GF-D8 (cell line): Measurements from ENCODE around the gene CCDC57.
"Not testable (repeated sequence)": the region's sequence is repeated elsewhere in the genome, so short reads cannot be mapped to it uniquely, and the experiment has no call there.

Experiments used
- DNase-seq: peaks from one replicate; lab custom pipeline; 2025; lab: John Stamatoyannopoulos, UW

Gene CCDC57, protein sequence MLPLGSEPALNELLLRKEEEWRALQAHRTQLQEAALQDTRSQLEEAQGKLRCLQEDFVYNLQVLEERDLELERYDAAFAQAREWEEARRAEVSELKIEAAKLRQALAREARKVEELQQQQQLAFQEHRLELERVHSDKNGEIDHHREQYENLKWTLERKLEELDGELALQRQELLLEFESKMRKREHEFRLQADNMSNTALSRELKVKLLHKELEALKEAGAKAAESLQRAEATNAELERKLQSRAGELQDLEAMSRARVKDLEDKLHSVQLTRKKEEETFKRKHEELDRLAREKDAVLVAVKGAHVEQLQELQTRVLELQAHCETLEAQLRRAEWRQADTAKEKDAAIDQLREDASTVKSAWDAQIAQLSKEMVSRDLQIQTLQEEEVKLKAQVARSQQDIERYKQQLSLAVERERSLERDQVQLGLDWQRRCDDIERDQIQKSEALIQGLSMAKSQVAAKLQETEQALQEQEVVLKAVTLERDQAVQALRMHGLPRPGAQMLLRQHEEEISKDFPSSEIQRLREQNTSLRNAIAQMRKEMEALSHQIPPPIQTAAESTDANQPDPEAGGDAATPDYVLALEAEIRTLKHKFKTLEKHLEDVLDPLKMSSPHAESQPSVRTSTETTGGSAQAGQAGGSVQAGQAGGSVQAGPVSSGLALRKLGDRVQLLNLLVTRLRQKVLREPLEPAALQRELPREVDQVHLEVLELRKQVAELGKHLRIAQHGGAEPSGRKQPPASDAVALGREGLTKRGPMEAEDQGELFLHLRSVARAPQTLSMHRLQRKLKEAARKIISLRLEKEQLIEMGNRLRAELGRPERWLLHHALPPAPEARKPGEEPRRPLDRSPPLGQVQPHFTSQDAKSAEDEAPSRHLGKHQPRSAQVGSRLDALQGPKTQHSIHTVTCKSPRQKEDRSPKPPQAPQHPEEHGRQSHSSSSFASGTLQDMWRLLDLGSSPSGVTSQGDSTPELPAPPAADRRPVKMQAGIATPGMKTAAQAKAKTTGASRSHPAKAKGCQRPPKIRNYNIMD

DNA sequence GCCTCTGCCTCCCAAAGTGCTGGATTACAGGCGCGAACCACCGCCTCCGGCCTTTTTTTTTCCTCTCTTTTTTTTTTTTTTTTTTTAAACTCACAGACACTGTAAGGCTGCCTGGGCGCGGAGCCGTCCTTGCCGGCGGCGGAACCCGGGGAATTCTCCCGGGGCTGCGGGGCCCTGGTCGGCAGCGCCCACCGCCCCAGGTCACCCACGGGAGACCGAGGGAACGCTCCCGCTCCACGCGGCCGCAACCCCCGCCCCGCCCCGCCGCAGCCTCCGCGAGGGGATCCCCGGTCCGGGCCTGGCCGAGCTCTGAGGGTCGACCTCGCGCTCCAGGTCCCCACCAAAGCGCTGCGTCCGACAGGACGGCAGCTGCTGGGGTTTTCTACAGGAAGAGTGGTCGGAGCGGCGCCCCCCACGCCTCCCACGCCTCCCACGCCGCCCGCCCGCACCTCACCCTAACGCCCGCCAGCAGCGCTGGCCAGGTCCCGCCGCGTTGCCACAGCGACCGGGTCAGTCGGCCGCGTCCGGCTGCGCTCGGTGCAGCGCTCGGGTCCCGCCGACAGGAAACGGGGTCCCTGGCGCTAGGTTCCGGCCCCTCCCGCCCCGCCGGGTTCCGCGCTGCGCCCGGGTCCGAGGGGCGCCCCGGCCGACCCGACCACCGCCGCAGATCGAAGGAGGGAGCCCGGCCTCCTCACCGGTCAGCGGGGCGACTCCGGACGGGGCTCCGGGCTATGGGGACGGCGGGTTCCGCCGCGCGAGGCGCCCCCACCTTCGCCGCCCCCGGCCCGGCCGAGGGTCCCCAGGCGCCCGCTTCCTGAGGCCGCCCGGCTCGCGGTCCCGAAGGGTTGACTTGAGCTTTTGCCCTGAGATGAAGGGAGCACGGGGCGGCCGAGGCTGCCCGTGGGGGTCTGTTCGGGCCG is at the start of gene CCDC57:
CCDC57 (minus strand) TSS at position 512 of the 920 bp plus-strand sequence. CDS start 10,898 bp downstream, outside the sequence.
- DNase-seq: peak; percentile 41

DNA sequence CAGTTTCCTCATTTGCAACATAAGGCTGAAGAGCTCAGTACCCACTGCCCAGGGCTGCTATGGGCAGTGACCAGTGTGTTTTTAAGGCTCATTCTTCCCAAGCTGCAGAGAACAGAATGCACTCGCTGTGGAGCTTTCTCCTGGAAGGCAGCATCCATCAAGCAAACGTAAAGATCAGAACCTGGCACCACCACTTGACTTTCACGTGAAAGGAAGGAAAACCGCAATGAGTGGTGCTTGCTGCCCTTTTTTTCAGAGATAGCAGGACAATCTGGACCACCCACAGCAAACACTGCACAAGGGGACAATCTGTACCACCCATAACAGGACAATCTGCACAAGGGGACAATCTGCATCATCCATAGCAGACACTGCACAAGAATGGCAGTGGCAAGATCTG is 49.7 kb upstream of the CCDC57 start:
- no peak for DNase-seq

DNA sequence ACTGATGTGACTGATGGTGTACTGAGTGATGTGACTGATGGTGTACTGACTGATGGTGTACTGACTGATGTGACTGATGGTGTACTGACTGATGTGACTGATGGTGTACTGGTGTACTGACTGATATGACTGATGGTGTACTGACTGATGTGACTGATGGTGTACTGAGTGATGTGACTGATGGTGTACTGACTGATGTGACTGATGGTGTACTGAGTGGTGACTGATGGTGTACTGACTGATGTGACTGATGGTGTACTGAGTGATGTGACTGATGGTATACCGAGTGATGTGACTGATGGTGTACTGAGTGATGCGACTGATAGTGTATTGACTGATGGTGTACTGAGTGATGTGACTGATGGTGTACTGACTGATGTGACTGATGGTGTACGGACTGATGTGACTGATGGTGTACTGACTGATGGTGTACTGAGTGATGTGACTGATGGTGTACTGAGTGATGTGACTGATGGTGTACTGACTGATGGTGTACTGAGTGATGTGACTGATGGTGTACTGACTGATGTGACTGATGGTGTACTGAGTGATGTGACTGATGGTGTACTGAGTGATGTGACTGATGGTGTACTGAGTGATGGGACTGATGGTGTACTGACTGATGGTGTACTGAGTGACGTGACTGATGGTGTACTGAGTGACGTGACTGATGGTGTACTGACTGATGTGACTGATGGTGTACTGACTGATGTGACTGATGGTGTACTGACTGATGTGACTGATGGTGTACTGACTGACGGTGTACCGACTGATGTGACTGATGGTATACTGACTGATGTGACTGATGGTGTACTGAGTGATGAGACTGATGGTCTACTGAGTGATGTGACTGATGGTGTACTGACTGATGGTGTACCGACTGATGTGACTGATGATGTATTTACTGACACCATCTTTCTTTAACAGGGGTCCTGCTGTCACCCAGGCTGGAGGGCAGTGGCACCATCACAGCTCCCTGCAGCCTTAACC is 47.6 kb upstream of the CCDC57 start:
- DNase-seq: not testable (repeated sequence)

DNA sequence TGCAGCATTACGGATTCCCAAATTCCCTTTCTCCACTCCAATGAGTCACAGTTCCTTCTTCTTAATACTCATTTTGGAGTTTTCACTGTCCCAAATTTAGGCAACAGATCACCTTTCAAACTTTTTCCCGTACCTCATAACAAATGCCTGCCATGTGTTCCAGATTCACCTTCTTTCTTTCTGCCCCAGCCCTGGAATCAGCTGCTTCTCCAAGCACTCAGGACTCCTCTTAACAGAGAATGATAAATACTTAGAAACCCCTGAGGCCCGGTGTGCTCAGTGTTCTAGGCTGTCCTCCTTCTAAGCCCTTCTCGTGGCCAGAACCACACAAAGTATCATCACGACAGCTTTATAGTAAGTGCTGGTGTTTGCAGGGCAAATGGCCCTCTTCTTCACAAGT is 45.9 kb upstream of the CCDC57 start:
- DNase-seq: no peak

DNA sequence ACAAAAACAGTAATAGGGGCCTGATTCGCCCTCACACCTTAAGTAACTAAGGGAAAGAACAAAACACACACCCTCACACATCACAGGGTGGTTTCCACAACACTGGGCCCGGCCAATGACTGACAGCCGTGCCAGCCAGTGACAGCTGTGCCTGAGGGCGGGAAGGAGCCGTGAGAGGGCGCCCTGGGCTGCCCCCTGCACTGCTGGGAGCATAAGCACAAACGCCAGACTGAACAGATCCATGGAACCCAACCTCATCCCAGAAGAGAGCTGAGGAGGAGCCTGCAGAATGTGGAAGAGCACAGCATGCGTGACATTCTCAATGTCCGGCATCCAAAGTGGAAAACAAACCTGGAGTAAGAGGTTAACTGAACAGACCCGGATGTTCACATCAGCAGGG is 44.8 kb upstream of the CCDC57 start:
- DNase-seq: no peak

DNA sequence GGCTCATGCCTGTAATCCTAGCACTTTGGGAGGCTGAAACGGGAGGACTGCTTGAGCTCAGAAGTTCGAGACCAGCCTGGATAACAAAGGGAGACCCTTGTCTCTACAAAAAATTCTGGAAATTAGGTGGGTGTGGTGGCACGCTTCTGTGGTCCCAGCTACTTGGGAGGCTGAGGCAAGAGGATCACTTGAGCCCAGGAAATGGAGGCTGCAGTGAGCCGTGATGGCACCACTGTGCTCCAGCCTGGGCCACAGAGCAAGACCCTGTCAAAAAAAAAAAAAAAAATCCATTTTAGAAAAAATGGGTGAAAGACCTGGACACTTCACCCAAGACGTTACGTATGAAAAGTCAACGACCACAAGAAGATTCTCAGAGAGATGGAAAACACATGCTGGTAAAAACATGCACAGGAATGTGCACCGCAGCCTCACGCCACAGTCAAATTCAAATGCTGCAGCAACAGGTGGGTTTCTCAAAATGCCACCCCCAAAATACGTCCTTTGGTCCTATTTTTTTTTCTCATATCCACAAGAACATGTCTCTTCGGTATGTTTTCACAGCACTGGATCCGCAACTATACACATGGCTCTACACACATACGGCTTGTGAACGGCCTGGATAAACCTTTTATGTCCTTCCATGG is 43.7 kb upstream of the CCDC57 start:
- DNase-seq: no peak

DNA sequence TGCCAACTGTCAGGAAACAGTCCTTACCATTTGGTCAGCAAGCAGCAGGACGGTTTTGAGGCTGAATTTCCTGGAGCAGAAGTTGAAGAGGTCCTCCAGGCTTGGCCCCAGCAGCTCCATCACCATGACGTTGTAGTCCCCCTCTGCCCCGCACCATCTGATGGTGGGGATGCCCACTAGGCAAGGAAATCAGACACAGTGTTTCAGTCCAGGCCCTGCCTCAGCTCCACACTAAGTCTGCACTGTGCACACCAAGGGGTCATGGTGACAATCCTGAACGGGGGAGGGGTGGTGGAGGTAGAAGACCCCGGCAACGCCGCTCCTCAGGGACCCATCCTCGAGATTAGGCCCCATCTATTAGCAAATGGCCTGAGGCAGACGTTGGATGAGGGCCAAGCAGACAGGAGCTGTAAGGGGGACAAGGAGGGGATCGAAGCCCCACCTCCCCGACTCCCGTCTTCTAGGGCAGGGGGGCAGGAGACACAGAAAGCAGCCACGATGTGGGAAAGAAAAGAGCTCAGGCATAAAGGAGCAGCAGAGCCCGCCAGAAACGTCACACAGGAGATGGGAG is 42.8 kb upstream of the CCDC57 start:
- no peak for DNase-seq

DNA sequence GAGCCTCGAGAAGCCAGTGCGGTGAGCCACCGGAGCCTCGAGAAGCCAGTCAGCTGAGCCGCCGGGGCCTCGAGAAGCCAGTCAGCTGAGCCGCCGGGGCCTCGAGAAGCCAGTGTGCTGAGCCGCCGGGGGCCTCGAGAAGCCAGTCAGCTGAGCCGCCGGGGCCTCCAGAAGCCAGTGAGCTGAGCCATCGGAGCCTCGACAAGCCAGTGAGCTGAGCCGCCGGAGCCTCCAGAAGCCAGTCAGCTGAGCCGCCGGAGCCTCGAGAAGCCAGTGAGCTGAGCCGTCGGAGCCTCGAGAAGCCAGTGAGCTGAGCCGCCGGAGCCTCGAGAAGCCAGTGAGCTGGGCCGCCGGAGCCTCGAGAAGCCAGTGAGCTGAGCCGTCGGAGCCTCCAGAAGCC is 42.1 kb upstream of the CCDC57 start:
- not testable (repeated sequence) for DNase-seq

DNA sequence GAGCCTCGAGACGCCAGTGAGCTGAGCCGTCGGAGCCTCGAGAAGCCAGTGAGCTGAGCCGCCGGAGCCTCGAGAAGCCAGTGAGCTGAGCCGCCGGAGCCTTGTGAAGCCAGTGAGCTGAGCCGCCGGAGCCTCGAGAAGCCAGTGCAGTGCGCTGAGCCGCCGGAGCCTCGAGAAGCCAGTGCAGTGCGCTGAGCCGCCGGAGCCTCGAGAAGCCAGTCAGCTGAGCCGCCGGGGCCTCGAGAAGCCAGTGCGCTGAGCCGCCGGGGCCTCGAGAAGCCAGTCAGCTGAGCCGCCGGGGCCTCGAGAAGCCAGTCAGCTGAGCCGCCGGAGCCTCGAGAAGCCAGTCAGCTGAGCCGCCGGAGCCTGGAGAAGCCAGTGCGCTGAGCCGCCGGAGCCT is 41.5 kb upstream of the CCDC57 start:
- not testable (repeated sequence) for DNase-seq

DNA sequence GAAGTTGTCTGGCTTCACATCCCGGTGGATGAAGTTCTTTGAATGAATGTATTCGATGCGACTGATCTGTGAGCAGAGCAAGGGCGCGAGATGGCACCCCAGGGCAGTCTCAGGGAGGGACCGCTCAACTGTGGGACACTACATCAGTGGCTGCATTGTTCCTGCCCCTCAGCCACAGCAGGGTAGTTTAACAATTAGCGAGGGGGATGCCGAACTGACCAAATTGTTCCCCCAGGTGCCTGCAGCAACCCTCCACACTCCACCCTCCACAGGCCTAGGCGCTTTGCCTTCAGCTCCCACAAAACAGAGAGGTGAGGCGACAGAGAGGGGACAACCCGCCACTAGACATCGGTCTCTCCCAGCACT is 40.5 kb upstream of the CCDC57 start:
- DNase-seq: no peak

DNA sequence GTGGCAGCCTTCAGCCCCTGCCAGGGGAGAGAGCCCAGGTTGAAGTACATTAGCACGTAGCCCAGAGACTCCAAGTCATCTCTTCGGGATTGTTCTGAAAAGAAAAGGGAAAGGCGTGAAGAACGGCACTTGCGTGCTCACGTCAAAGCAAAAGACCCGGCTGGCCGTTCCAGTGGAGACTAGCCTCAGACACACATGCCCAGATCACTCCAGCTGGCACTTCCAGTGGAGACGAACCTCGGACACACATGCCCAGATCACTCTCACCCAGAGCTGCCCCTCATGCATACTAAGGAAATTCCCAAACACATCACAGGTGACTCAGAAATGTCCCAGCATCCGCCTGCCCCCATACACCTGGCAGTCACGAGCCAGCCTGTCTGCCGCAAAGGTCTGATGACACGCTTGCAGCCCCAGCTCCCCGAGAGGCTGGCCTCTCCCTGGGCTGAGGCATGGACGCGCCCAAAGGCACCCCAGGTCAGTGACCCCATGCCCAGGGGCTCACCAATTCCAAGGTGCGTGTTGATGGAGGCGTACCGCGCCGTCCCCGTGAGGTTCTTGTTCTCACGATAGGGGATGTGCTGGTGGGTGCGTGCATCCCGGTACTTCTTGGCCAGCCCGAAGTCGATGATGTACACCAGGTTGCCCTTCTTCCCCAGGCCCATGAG is 40.0 kb upstream of the CCDC57 start:
- DNase-seq: no peak

DNA sequence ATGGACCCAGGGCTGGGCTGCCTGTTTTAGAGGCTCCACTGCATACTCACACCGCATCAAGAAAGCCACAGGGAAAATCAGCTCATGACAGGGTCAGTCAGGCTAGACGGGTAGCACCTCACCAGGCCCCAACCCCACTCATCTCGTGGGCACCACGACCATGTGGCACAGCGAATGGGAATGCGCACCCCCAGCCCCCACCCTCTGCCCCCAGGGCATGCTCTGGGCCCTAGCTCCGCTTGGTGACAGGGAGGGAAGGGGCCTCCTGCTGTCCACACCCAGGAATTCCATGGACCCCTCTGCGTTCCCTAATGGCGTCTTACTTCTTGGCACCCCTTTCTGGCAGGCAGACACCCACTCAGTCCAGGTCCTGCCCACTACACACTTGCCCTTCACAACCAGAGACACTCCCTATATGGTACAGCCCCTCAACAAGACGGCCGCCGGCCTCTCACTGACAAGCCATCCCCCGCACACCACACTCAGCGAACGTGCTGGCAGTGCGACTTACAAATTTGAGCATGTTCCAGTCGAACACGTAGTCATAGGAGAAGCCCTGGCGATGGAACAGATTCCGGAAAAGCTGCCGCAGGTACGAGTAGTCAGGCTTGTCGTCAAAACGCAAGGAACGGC is 38.3 kb upstream of the CCDC57 start:
- no peak for DNase-seq

DNA sequence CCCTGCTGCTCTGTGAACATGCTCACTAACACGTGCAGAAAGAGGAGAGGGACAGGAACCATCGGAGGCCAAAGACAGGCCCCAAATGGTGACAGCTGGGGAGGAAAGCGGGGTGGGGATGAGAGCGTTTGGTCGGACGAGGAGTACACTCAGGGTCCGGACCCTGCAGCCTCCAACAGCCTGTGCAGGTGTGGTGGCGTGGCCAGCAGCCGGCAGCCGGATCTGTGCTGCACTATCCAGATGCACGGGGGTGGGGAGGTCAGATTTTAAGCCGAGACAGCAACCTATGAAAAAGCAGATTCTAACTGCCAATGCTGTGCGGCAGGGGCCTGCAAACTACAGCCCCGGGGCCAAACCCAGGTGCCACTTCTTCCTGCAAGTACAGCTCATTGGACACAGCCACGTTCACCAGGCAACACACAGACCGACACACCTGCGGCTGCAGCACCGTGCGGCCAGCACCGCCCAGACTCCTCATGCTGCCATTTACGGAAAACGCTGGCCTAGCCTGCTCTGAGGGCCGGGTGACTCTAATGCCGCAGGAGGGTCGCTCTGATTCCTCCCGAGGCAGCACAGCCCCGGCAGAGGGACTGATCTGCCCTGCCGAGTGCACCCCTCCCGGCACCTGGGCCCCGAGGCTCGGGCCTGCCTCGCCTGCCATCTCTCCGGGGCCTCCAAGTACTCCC is 37.4 kb upstream of the CCDC57 start:
- no peak for DNase-seq

DNA sequence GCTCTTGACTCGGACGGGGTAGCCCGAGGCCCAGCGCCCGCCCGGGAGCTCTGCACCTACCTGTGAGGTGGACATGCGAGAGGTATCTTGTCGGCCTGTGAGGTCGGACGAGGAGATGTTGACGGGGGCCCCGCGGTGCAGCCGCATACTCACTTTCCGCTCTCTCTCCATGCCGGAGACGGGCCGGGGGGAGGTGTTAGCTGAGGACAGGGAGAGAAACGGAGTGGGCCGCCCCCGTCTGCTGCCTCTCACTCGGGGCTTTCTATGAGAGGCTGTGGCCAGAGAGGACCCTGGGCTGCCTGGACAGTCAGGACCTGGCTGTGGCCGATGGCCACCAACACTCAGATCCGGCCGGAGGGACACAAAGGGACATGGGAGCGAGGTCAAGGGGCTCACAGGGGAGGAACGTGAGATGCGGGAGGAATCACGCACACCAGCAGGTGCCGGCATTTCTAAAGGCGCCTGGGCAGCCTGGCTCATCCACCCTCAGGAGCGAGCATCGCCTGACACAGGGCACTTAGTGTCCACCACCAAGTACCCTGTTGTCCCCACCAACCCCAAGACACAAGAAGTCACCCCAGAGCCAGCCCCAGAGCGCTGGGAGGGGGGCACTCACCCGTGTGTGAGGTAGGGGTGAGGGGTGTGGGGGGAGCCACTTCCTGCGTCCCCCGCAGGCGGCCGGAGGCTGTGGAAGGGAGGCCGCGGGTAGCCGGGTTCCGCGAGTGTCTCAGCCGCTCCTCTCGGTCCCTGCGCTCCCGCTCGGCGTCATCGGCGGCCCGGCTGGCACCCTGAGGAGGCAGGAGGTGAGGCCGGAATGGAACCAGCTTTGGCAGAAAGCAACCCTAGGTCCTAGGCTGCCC is 36.4 kb upstream of the CCDC57 start:
- no peak for DNase-seq

DNA sequence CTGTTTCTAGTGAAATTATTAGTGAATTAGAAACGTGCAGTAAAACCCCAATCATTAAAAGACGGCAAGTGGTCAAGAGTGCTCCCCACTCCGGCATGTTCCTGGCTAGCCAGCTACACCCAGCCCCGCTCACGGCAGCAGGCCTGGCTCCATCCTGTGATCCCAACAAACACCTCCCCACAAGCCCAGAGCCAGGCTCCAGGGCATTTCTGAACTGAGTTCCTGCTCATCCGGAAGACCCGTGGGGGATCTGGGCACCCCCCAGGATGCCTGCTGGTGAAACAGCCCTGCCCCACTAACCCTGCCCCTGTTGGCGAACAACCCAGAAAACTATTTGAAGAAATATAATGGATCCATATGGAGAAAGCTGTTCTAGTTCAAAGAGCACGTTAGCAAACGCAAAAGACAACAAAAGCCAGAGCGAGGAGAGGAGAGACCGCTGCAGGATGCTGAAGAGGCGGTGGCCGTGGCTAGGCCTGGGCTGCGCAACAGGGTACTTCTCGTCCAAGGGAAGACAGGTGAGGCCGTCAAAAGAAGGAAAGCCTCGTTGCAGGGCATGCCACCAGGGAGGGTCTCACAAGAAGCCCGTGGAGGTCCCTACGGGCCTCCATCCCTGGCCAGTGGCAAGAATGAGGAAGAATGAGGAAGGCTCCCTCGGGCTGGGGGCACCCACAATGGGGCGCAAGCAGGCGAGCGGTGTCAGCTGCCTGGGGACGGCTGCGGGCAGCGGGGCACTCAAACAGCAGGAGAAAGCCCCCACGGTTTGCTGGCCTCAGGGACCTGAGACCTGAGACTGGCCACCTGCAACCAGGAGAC is 35.4 kb upstream of the CCDC57 start:
- DNase-seq: no peak

DNA sequence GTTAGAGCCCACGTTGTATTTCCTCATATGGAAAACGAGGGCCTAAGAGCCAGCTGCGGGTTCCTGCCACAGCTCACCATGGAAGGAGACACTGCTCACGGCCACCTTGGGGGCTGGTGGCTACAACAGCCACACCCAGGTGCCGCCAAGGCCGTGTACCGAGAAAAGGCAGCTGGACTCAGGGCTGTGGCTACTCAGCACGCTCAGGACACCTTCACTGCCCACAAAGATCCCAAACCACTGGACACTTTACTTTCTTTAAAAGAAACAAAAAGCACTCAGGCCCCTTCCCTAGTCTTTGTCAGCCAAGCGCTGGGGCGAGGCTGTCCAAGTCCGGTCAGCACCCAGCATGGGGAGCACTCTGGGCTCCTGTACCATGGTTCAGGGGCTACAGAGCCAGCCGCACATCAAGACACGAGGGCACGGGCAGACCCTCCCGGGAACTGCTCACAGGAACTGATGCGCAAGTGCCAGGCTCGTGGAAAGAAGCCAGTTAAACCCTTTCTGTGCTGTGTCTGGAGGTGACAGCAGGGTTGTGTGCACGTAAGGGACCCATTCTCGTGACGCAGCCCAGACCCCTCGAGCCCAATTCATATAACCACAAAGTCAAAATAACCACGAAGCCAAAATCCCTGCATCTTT is 34.7 kb upstream of the CCDC57 start:
- DNase-seq: no peak
